Lung (tissue), 12 donors: ENCODE results near the gene PARVA. TPM values are rescaled to one million over a fixed set of nuclear protein-coding genes. Genes with fewer than 3 reads are reported as not detected.

Source experiments
- ATAC-seq: fragments of 200-7000 bp; cut with Tn5 transposase; one replicate; pipeline ENCODE4 v1.9.1; 2020; ENCODE audit warnings: moderate number of reproducible peaks; ENCODE audit not compliant: insufficient read depth, low FRiP score
- DNase-seq, 3 donors: peaks; one replicate each; pipeline ENCODE4 v3.0.0-alpha.2; 2013 to 2017
- H3K27ac ChIP-seq, 2 donors: one replicate each; pipeline ENCODE4 v1.5.1; 2013; ENCODE audit warnings: mild to moderate bottlenecking in 2 of 2, moderate library complexity in 2 of 2, control low read depth in 1 of 2, inconsistent platforms in 1 of 2, low read depth in 1 of 2, low read length in 1 of 2
- H3K27me3 ChIP-seq, 3 donors: one replicate each; pipeline ENCODE4 v1.5.1; 2013; ENCODE audit warnings: low read length in 2 of 3; ENCODE audit not compliant: control insufficient read depth in 3 of 3, insufficient read depth in 3 of 3
- H3K36me3 ChIP-seq, 4 donors: one replicate each; pipeline ENCODE4 v1.5.1; 2013; ENCODE audit warnings: low read length in 4 of 4, mild to moderate bottlenecking in 1 of 4, moderate library complexity in 1 of 4; ENCODE audit not compliant: control insufficient read depth in 4 of 4, insufficient read depth in 4 of 4
- H3K4me1 ChIP-seq, 5 donors: one replicate each; pipeline ENCODE4 v1.5.1; 2013; ENCODE audit warnings: low read length in 5 of 5, mild to moderate bottlenecking in 2 of 5, moderate library complexity in 1 of 5; ENCODE audit not compliant: control insufficient read depth in 5 of 5, insufficient read depth in 5 of 5
- H3K4me3 ChIP-seq: one replicate; pipeline ENCODE4 v1.5.1; 2013; ENCODE audit warnings: mild to moderate bottlenecking, control low read depth, moderate library complexity
- H3K9ac ChIP-seq, 2 donors: one replicate each; pipeline ENCODE4 v1.5.1; 2013; ENCODE audit warnings: low read length in 2 of 2, control low read depth in 1 of 2; ENCODE audit not compliant: insufficient read depth in 1 of 2
- H3K9me3 ChIP-seq, 4 donors: one replicate each; pipeline ENCODE4 v1.5.1; 2013; ENCODE audit warnings: low read length in 3 of 4, mild to moderate bottlenecking in 1 of 4, moderate library complexity in 1 of 4; ENCODE audit not compliant: control insufficient read depth in 4 of 4, insufficient read depth in 3 of 4
- WGBS, 2 donors: extraction: QIAGEN DNeasy Blood & Tissue Kit; methylation state at CpG; one replicate each; pipeline ENCODE4 v1.1.7; 2013; 5-methylcytosine and 5-hydroxymethylcytosine counted together
- polyA plus RNA-seq, 2 donors: library from polyadenylated mRNA; stranded (reverse); fragments of 200-250 nt; gene quantifications; one replicate each; pipeline ENCODE4 v1.2.1, GENCODE V29; 2013
- total RNA-seq, 2 donors: library from RNA; depleted of rRNA in 1 of 2; stranded (reverse); fragments of >200 nt in 1 of 2; gene quantifications; one replicate each; pipeline ENCODE4 v1.2.1, GENCODE V29; 2014 to 2021
- TF ChIP-seq, protein P1 (sequence below): IDR thresholded peaks from 2 replicates; pipeline ENCODE4 v1.5.1; 2012; ENCODE audit warnings: mild to moderate bottlenecking; ENCODE audit errors: control extremely low read depth, extremely low read depth
- donor health status: control.
- donor health status: control.
- donor health status: Bipolar disorder and iron deficiency.
- donor health status: healthy.
- donor health status: DM: yes; HTN: yes; CAD: no.

Gene PARVA
- total and polyA plus RNA-seq, 4 donors, result 19.9 to 71.6 (median 36.2) TPM

DNA sequence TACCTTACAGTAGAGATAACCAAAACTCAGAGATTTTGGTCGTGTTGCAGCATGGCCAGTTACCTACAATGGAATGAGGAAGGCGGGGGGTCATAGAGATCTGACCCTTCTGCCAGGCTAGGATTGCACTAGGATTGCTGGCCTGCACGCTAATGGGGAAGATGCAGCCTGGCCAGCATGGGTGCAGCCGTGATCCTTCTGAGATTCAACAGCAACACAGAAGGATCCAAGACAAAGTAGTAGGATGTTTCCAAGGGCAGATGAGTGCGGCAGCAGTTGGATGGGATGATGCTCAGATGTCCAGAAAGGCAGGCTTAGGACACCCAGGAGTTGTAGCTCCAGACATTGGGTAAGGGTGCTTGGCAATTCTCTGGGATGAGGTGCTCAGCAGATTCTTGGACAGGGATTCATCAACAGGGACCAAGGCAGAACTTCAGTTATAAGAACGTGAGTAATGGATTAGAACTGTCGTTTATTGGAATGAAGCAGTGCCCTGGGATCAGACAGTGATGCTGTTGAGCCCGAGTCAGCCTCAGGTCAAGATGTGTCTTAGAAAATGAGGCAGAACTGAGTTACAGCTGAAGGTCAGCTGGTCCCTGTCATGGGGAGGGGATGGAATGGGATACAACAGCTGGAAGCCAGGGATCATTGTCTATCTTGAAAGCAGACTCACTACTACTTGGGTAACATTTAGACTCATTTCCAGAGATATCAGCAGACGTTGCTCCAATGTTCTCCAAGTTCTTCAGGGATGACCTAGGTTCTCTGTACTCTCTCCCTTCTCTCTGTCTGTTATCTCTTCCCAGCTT is 71.0 kb downstream of the PARVA start:
- H3K9ac ChIP-seq, result no peak overlapping the region
- H3K27ac ChIP-seq, result no peak overlapping the region
- H3K9me3 ChIP-seq, result no peaks in the 10 kb centered on the region
- H3K27me3 ChIP-seq, result no peaks in the 10 kb centered on the region
- TF ChIP-seq, protein P1, sequence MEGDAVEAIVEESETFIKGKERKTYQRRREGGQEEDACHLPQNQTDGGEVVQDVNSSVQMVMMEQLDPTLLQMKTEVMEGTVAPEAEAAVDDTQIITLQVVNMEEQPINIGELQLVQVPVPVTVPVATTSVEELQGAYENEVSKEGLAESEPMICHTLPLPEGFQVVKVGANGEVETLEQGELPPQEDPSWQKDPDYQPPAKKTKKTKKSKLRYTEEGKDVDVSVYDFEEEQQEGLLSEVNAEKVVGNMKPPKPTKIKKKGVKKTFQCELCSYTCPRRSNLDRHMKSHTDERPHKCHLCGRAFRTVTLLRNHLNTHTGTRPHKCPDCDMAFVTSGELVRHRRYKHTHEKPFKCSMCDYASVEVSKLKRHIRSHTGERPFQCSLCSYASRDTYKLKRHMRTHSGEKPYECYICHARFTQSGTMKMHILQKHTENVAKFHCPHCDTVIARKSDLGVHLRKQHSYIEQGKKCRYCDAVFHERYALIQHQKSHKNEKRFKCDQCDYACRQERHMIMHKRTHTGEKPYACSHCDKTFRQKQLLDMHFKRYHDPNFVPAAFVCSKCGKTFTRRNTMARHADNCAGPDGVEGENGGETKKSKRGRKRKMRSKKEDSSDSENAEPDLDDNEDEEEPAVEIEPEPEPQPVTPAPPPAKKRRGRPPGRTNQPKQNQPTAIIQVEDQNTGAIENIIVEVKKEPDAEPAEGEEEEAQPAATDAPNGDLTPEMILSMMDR, result no peak
- WGBS, 2 donors, result 78 to 91% methylated on average over 9 of the region's 9 CpGs
- peaks cover 0 to 4% (median 0%) of the 10 kb centered on the region in 4 donors for H3K36me3 ChIP-seq
- no peak for DNase-seq
- no peak overlapping the region for H3K4me3 ChIP-seq
- peaks cover 0 to 19% (median 0%) of the 10 kb centered on the region in 5 donors for H3K4me1 ChIP-seq
- ATAC-seq, result no peak

DNA sequence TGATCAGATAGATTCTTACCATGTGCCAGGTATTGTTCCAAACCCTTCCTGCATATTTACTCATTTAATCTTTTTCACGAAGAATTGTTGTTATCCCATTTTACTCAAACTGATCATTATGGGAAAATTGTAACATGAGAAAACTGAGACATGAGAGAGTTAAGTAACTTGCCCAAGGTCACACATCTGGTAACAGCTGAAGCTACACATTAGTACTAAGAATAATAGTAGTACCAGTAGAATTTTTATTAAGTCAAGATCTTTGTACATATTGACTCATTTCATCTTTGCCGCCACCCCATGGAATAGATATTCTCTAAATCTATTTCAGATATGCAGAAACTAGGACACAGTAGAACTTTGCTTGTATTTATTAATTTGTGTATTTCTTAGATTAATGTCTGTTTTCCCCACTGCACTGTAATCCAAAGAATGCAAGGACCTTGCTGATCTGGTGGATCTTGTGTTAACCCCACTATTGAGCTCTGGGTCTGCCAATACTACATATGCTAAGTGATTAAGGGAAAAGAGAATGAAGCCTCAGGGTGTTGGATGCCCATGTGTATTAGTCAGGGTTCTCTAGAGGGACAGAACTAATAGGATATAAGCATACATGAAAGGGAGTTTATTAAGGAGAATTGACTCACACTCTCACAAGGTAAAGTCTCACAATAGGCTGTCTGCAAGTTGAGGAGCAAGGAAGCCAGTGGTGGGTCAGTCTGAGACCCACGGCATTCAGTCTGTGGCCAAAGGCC is 72.8 kb downstream of the PARVA start:
- WGBS, 2 donors, result 91 to 96% methylated on average over 3 of the region's 3 CpGs
- no peaks in the 10 kb centered on the region for H3K36me3 ChIP-seq
- ATAC-seq, result no peak
- TF ChIP-seq, protein P1, result no peak
- no peak overlapping the region for H3K9ac ChIP-seq
- no peaks in the 10 kb centered on the region for H3K27me3 ChIP-seq
- no peak for DNase-seq
- H3K4me3 ChIP-seq, result no peak overlapping the region
- peaks cover 0 to 27% (median 0%) of the 10 kb centered on the region in 5 donors for H3K4me1 ChIP-seq
- no peak overlapping the region for H3K27ac ChIP-seq
- H3K9me3 ChIP-seq, result no peaks in the 10 kb centered on the region

DNA sequence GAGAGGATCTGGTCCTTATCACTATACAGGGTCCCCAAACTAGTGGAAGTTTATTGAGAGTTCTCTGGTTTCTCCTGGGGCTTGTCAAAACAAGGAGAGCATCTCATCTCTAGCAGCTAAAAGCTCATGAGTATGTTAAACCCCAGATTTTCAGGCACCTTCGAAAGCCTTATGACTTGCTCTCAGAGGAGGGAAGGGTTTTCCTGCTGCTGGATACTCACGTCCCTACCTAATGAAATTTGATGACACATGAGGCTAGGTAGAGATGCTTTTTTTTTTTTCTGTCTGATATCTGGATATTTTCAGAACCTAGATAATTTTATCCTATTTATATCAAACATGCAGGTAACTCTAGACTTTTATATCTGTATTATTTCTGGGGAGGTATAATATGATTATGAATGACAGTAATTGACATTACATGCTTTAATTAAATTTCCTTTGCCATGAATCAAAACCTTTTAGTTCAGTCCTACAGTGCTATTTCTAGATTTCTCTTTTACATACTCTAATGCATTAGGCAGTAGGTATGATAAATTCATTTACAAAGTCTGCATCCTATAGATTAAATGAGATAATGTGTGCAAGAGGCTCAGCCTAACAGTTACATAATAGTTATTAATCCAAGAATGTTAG is 73.9 kb downstream of the PARVA start:
- no peaks in the 10 kb centered on the region for H3K36me3 ChIP-seq
- ATAC-seq, result no peak
- TF ChIP-seq, protein P1, result no peak
- WGBS, 2 donors, result 94 to 97% methylated on average over 2 of the region's 2 CpGs
- H3K4me3 ChIP-seq, result no peak overlapping the region
- no peaks in the 10 kb centered on the region for H3K9me3 ChIP-seq
- no peak for DNase-seq
- peaks cover 0 to 29% (median 3%) of the 10 kb centered on the region in 5 donors for H3K4me1 ChIP-seq
- no peaks in the 10 kb centered on the region for H3K27me3 ChIP-seq
- no peak overlapping the region for H3K9ac ChIP-seq
- no peak overlapping the region for H3K27ac ChIP-seq
